AG09319 (cell line): Measurements from ENCODE around the gene KLHL25.
"Not testable (repeated sequence)": the region's sequence is repeated elsewhere in the genome, so short reads cannot be mapped to it uniquely, and the experiment has no call there.

Experiments used
- DNase-seq: peaks from one replicate; pipeline ENCODE4 v3.0.0-alpha.2; 2010; ENCODE audit warnings: low read depth; ENCODE audit errors: extremely low read depth
- CTCF ChIP-seq: IDR thresholded peaks from 2 replicates; pipeline ENCODE4 v1.5.1; 2011; ENCODE audit warnings: low read depth, mild to moderate bottlenecking, inconsistent platforms, low read length, moderate library complexity

The KLHL25 gene

GRCh38 chr15:85825118-85825517, 30.4 kb upstream of the KLHL25 start:
- DNase-seq = no peak
- no peak for TF ChIP-seq CTCF

GRCh38 chr15:85821545-85821944, 26.8 kb upstream of the KLHL25 start:
- no peak for DNase-seq
- no peak for TF ChIP-seq CTCF

GRCh38 chr15:85819938-85820337, 25.2 kb upstream of the KLHL25 start:
- TF ChIP-seq CTCF = no peak
- no peak for DNase-seq

GRCh38 chr15:85813234-85813633, 18.5 kb upstream of the KLHL25 start:
- no peak for DNase-seq
- TF ChIP-seq CTCF = no peak

- no peak for TF ChIP-seq CTCF
- DNase-seq = no peak
These were observed 15.3 kb upstream of the KLHL25 start for GRCh38 chr15:85810075-85810474.

GRCh38 chr15:85805420-85805819, 10.7 kb upstream of the KLHL25 start:
- no peak for DNase-seq
- TF ChIP-seq CTCF = no peak

- DNase-seq = no peak
- TF ChIP-seq CTCF = no peak
These were observed 9.9 kb upstream of the KLHL25 start for GRCh38 chr15:85804481-85805170.

GRCh38 chr15:85802617-85803016, 7.9 kb upstream of the KLHL25 start:
- not testable (repeated sequence) for DNase-seq
